Progenitor cell of endocrine pancreas (in vitro differentiated cells): ENCODE results near the gene GRIK1. TPM values are rescaled to one million over a fixed set of nuclear protein-coding genes. Genes with fewer than 3 reads are reported as not detected.
A peak's percentile ranks its signal among the peaks of the same experiment; 100 is the strongest.

ENCODE experiments used
- DNase-seq: peaks from one replicate; pipeline ENCODE4 v3.0.0; 2021; ENCODE audit warnings: low spot score; ENCODE audit not compliant: unreplicated experiment
- H3K27ac Mint-ChIP-seq: 2 replicates; pipeline ENCODE4 v1.8.0; 2021; ENCODE audit warnings: mild to moderate bottlenecking, moderate library complexity, mixed read lengths
- H3K27me3 Mint-ChIP-seq: 2 replicates; pipeline ENCODE4 v1.8.0; 2021; ENCODE audit warnings: mixed read lengths
- H3K36me3 Mint-ChIP-seq: 2 replicates; pipeline ENCODE4 v1.8.0; 2022; ENCODE audit warnings: mixed read lengths; ENCODE audit not compliant: insufficient read depth
- H3K4me1 Mint-ChIP-seq: 2 replicates; pipeline ENCODE4 v1.8.0; 2021; ENCODE audit warnings: low read depth, mixed read lengths
- H3K4me3 Mint-ChIP-seq: 2 replicates; pipeline ENCODE4 v1.8.0; 2021; ENCODE audit warnings: low read depth, mild to moderate bottlenecking, moderate library complexity, mixed read lengths
- H3K9me3 Mint-ChIP-seq: 2 replicates; pipeline ENCODE4 v1.8.0; 2021; ENCODE audit warnings: low read depth, mixed read lengths
- CTCF ChIP-seq: fragments of 200-600 bp; sonication (generic); IDR thresholded peaks from one replicate; pipeline ENCODE4 v1.5.0; 2021; ENCODE audit warnings: antibody characterized with exemption, mild to moderate bottlenecking; ENCODE audit not compliant: unreplicated experiment
- total RNA-seq: library from RNA; stranded (reverse); gene quantifications from 2 replicates; pipeline ENCODE4 v1.2.1, GENCODE V29; 2021

Gene GRIK1
- total RNA-seq, 1 donor from 2014 or later: 0.26 TPM

DNA sequence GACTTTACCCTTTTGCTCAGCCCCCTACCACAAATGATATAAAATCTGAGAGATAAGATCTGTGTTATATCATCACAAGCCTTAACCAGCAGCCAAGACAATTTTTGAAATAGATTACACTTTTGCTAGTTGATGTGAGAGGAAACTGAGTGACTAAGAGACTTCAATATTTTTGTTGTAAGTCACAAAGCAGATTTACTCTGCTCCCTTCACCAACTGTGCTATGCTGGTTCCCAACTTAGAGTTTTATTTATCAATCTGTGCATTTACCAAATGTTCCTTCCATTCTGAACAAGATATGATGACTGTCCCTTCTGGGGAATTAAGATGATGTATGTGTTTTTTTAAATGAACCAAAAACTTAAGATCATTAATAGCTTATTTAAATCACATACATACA lies 12.1 kb upstream of the GRIK1 start:
- H3K36me3 Mint-ChIP-seq: no peaks in the 10 kb centered on the region
- no peaks in the 10 kb centered on the region for H3K9me3 Mint-ChIP-seq
- H3K27me3 Mint-ChIP-seq: peaks cover 9% of the 10 kb centered on the region
- H3K4me1 Mint-ChIP-seq: peaks cover 5% of the 10 kb centered on the region
- no peak overlapping the region for H3K4me3 Mint-ChIP-seq
- no peak for DNase-seq
- no peak for TF ChIP-seq CTCF
- H3K27ac Mint-ChIP-seq: no peak overlapping the region

DNA sequence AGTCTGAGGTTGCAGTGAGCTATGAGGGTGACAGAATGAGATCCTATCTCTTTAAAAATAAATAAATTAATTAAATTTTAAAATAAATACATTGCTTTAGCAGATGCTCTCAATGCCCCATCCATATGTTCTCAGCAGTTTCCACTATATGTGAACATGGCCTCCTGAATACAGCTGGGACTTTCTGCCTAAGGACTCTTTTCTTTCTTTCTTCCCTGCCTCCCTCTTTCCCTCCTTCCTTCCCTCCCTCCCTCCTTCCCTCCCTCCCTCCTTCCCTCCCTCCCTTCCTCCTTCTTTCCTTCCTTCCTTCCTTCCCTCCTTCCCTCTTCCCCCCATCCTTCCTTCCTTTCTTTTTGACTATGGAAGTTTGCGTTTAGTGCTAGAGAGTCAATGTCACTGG lies 10.2 kb upstream of the GRIK1 start:
- no peak for DNase-seq
- Mint-ChIP-seq H3K4me3 (no peak overlapping the region), H3K27ac (no peak overlapping the region), H3K4me1 (peaks cover 5% of the 10 kb centered on the region), H3K36me3 (no peaks in the 10 kb centered on the region), H3K27me3 (peaks cover 12% of the 10 kb centered on the region), H3K9me3 (no peaks in the 10 kb centered on the region)
- no peak for TF ChIP-seq CTCF

- Mint-ChIP-seq H3K9me3 (no peaks in the 10 kb centered on the region), H3K27me3 (peaks cover 34% of the 10 kb centered on the region), H3K4me1 (peaks cover 5% of the 10 kb centered on the region), H3K27ac (no peak overlapping the region), H3K4me3 (no peak overlapping the region), H3K36me3 (no peaks in the 10 kb centered on the region)
- TF ChIP-seq CTCF: no peak
- DNase-seq: no peak
Observed at GRCh38 chr21:29947119-29947518, 7.3 kb upstream of the GRIK1 start.

DNA sequence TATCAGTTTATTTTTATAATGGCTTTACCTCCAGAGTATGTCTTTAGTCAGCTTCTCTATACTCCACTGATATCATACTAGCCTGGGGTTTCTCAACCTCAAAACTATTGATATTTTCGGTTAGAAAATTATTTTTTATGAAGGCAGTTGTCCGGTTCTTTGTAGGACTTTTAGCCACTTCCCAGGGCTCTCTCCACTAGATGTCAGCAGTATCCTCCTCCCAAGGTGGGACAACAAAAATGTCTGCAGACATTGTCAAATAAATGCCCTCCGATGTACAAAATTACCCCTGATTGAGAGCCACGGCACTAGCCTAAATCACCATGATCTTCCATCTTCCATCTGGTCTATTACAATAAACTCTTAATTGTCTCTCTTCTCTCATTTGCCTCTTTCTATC lies 4.1 kb upstream of the GRIK1 start:
- Mint-ChIP-seq H3K27ac (no peak overlapping the region), H3K36me3 (no peaks in the 10 kb centered on the region), H3K9me3 (no peaks in the 10 kb centered on the region), H3K4me1 (peaks cover 11% of the 10 kb centered on the region), H3K27me3 (peaks cover 59% of the 10 kb centered on the region), H3K4me3 (no peak overlapping the region)
- TF ChIP-seq CTCF: peak; percentile 20
- DNase-seq: no peak

- no peaks in the 10 kb centered on the region for H3K36me3 Mint-ChIP-seq
- DNase-seq: no peak
- H3K9me3 Mint-ChIP-seq: no peaks in the 10 kb centered on the region
- TF ChIP-seq CTCF: no peak
- peaks cover 76% of the 10 kb centered on the region for H3K27me3 Mint-ChIP-seq
- peaks cover 8% of the 10 kb centered on the region for H3K4me1 Mint-ChIP-seq
- no peak overlapping the region for H3K4me3 Mint-ChIP-seq
- no peak overlapping the region for H3K27ac Mint-ChIP-seq
Observed at GRCh38 chr21:29942034-29942433, 2.2 kb upstream of the GRIK1 start.
